ENCODE results near the gene CDHR2.
"Not testable (repeated sequence)": the region's sequence is repeated elsewhere in the genome, so short reads cannot be mapped to it uniquely, and the experiment has no call there.

The CDHR2 gene

GRCh38 chr5:176597417-176598389 lies 48.6 kb downstream of the CDHR2 start:
- H3K36me3 ChIP-seq (ENCODE audit: insufficient read depth, low read length): peaks cover 7% of the 10 kb centered on the region; the same call in 1 of the 2 replicates
- no peaks in the 10 kb centered on the region for H3K4me1 ChIP-seq (ENCODE audit: insufficient read depth, low read length, severe bottlenecking)
- no peak overlapping the region for H3K27ac ChIP-seq (ENCODE audit: low read depth, low read length, poor library complexity, severe bottlenecking)
- no peaks in the 10 kb centered on the region for H3K9me2 ChIP-seq (ENCODE audit: low read depth, low read length)
- TF ChIP-seq EZH2 (IDR thresholded peaks at IDR 0.05; ENCODE audit: borderline replicate concordance, low read length) (no peak), CTCF (IDR thresholded peaks at IDR 0.05; ENCODE audit: low read length) (no peak)
- no peaks in the 10 kb centered on the region for H3F3A ChIP-seq (ENCODE audit: insufficient read depth, low read length)
- H3K4me3 ChIP-seq (ENCODE audit: low read depth, low read length, poor library complexity, severe bottlenecking): no peak overlapping the region
- no peaks in the 10 kb centered on the region for H3K79me2 ChIP-seq (ENCODE audit: insufficient read depth, low read length)
- H4K20me1 ChIP-seq (ENCODE audit: insufficient read depth, low read length): no peaks in the 10 kb centered on the region
- H3K9ac ChIP-seq (ENCODE audit: low read length): no peak overlapping the region
- H3K4me2 ChIP-seq (ENCODE audit: low read length): no peak overlapping the region; the same call in 1 of the 2 replicates
- H2AFZ ChIP-seq (ENCODE audit: low read length): no peak overlapping the region
- no peaks in the 10 kb centered on the region for H3K27me3 ChIP-seq (ENCODE audit: insufficient read depth, low read length)
- no peaks in the 10 kb centered on the region for H3K9me3 ChIP-seq (ENCODE audit: low read length)

- not testable (repeated sequence) for H4K20me1 ChIP-seq (ENCODE audit: insufficient read depth, low read length); H2AFZ ChIP-seq (ENCODE audit: low read length); H3K9ac ChIP-seq (ENCODE audit: low read length); H3K27ac ChIP-seq (ENCODE audit: low read depth, low read length, poor library complexity, severe bottlenecking); H3K9me3 ChIP-seq (ENCODE audit: low read length); H3K4me3 ChIP-seq (ENCODE audit: low read depth, low read length, poor library complexity, severe bottlenecking); H3K36me3 ChIP-seq (ENCODE audit: insufficient read depth, low read length); H3K79me2 ChIP-seq (ENCODE audit: insufficient read depth, low read length); H3K27me3 ChIP-seq (ENCODE audit: insufficient read depth, low read length); H3K4me1 ChIP-seq (ENCODE audit: insufficient read depth, low read length, severe bottlenecking); H3K9me2 ChIP-seq (ENCODE audit: low read depth, low read length); H3K4me2 ChIP-seq (ENCODE audit: low read length); H3F3A ChIP-seq (ENCODE audit: insufficient read depth, low read length)
Observed at GRCh38 chr5:176599749-176600430, 50.7 kb downstream of the CDHR2 start.

- H3K4me1 ChIP-seq (ENCODE audit: insufficient read depth, low read length, severe bottlenecking): no peaks in the 10 kb centered on the region
- no peak overlapping the region for H3K4me3 ChIP-seq (ENCODE audit: low read depth, low read length, poor library complexity, severe bottlenecking)
- H3F3A ChIP-seq (ENCODE audit: insufficient read depth, low read length): no peaks in the 10 kb centered on the region
- H3K9ac ChIP-seq (ENCODE audit: low read length): no peak overlapping the region
- no peaks in the 10 kb centered on the region for H3K79me2 ChIP-seq (ENCODE audit: insufficient read depth, low read length)
- no peaks in the 10 kb centered on the region for H4K20me1 ChIP-seq (ENCODE audit: insufficient read depth, low read length)
- no peaks in the 10 kb centered on the region for H3K9me3 ChIP-seq (ENCODE audit: low read length)
- no peaks in the 10 kb centered on the region for H3K9me2 ChIP-seq (ENCODE audit: low read depth, low read length)
- peaks cover 7% of the 10 kb centered on the region; the same call in 1 of the 2 replicates for H3K36me3 ChIP-seq (ENCODE audit: insufficient read depth, low read length)
- no peak overlapping the region for H2AFZ ChIP-seq (ENCODE audit: low read length)
- no peaks in the 10 kb centered on the region for H3K27me3 ChIP-seq (ENCODE audit: insufficient read depth, low read length)
- TF ChIP-seq EZH2 (IDR thresholded peaks at IDR 0.05; ENCODE audit: borderline replicate concordance, low read length) (no peak), CTCF (IDR thresholded peaks at IDR 0.05; ENCODE audit: low read length) (no peak)
- no peak overlapping the region for H3K27ac ChIP-seq (ENCODE audit: low read depth, low read length, poor library complexity, severe bottlenecking)
- H3K4me2 ChIP-seq (ENCODE audit: low read length): no peak overlapping the region
Observed at GRCh38 chr5:176601901-176602482, 52.9 kb downstream of the CDHR2 start.

Measured in OCI-LY1 (cell line).